Type B pancreatic cell (in vitro differentiated cells): ENCODE measurements around the gene ARHGAP23. TPM values are rescaled to one million over a fixed set of nuclear protein-coding genes. Genes with fewer than 3 reads are reported as not detected.
A peak's percentile ranks its signal among the peaks of the same experiment; 100 is the strongest.
"Not testable (repeated sequence)": the region's sequence is repeated elsewhere in the genome, so short reads cannot be mapped to it uniquely, and the experiment has no call there.

ENCODE experiments used
- DNase-seq: peaks from one replicate; pipeline ENCODE4 v3.0.0; 2021; ENCODE audit warnings: mixed read lengths; ENCODE audit not compliant: unreplicated experiment; ENCODE audit errors: extremely low spot score
- H3K27ac Mint-ChIP-seq: 2 replicates; pipeline ENCODE4 v1.8.0; 2021; ENCODE audit warnings: mild to moderate bottlenecking, mixed read lengths
- H3K27me3 Mint-ChIP-seq: 2 replicates; pipeline ENCODE4 v1.8.0; 2021; ENCODE audit warnings: mixed read lengths
- H3K36me3 Mint-ChIP-seq: 2 replicates; pipeline ENCODE4 v1.8.0; 2021; ENCODE audit warnings: mixed read lengths
- H3K4me1 Mint-ChIP-seq: one replicate; pipeline ENCODE4 v1.8.0; 2021; ENCODE audit warnings: mixed read lengths; ENCODE audit not compliant: unreplicated experiment
- H3K4me3 Mint-ChIP-seq: 2 replicates; pipeline ENCODE4 v1.8.0; 2021; ENCODE audit warnings: mild to moderate bottlenecking, mixed read lengths
- H3K9me3 Mint-ChIP-seq: 2 replicates; pipeline ENCODE4 v1.8.0; 2021; ENCODE audit warnings: mixed read lengths
- CTCF ChIP-seq: fragments of 200-600 bp; sonication (generic); conservative IDR thresholded peaks from 2 replicates; pipeline ENCODE4 v1.5.0; 2021; ENCODE audit warnings: antibody characterized with exemption, mild to moderate bottlenecking
- total RNA-seq: library from RNA; stranded (reverse); gene quantifications from 2 replicates; pipeline ENCODE4 v1.2.1, GENCODE V29; 2021; ENCODE audit warnings: low replicate concordance

Gene ARHGAP23
- total RNA-seq, 1 donor from 2014 or later = 114 TPM

- not testable (repeated sequence) for H3K4me3 Mint-ChIP-seq, H3K9me3 Mint-ChIP-seq, H3K27me3 Mint-ChIP-seq, H3K4me1 Mint-ChIP-seq
- peak; percentile 94 for DNase-seq
- TF ChIP-seq CTCF = peak; percentile 69
- H3K27ac Mint-ChIP-seq = peak overlapping the region; percentile 89
- peaks cover 16% of the 10 kb centered on the region for H3K36me3 Mint-ChIP-seq
Measured at GRCh38 chr17:38492067-38493040, 64.1 kb downstream of the ARHGAP23 start.

- not testable (repeated sequence) for H3K9me3 Mint-ChIP-seq, H3K27ac Mint-ChIP-seq, DNase-seq, H3K4me1 Mint-ChIP-seq, H3K27me3 Mint-ChIP-seq, H3K4me3 Mint-ChIP-seq
- peaks cover 18% of the 10 kb centered on the region for H3K36me3 Mint-ChIP-seq
Measured at GRCh38 chr17:38494152-38494551, 65.9 kb downstream of the ARHGAP23 start.

GRCh38 chr17:38497656-38498055, 69.4 kb downstream of the ARHGAP23 start:
- not testable (repeated sequence) for H3K9me3 Mint-ChIP-seq, H3K4me1 Mint-ChIP-seq, H3K27me3 Mint-ChIP-seq, H3K27ac Mint-ChIP-seq, H3K4me3 Mint-ChIP-seq, DNase-seq
- H3K36me3 Mint-ChIP-seq = peaks cover 20% of the 10 kb centered on the region

GRCh38 chr17:38498353-38498752, 70.1 kb downstream of the ARHGAP23 start:
- no peak for TF ChIP-seq CTCF
- no peak for DNase-seq
- H3K4me1 Mint-ChIP-seq = no peaks in the 10 kb centered on the region

GRCh38 chr17:38499230-38499629, 71.0 kb downstream of the ARHGAP23 start:
- H3K27ac Mint-ChIP-seq, H3K4me3 Mint-ChIP-seq: not testable (repeated sequence)

More at GRCh38 chr17:38498353-38498752, 70.1 kb downstream of the ARHGAP23 start:
- no peak overlapping the region for H3K4me3 Mint-ChIP-seq
- H3K9me3 Mint-ChIP-seq = no peaks in the 10 kb centered on the region
- H3K36me3 Mint-ChIP-seq = peaks cover 20% of the 10 kb centered on the region
- H3K27ac Mint-ChIP-seq = no peak overlapping the region
- no peaks in the 10 kb centered on the region for H3K27me3 Mint-ChIP-seq

GRCh38 chr17:38501718-38502117, 73.5 kb downstream of the ARHGAP23 start:
- peaks cover 14% of the 10 kb centered on the region for H3K36me3 Mint-ChIP-seq
- not testable (repeated sequence) for H3K27ac Mint-ChIP-seq, H3K4me3 Mint-ChIP-seq, DNase-seq, H3K9me3 Mint-ChIP-seq, H3K27me3 Mint-ChIP-seq, H3K4me1 Mint-ChIP-seq

More at GRCh38 chr17:38499230-38499629, 71.0 kb downstream of the ARHGAP23 start:
- H3K27me3 Mint-ChIP-seq, H3K4me1 Mint-ChIP-seq, DNase-seq, H3K9me3 Mint-ChIP-seq: not testable (repeated sequence)
- peaks cover 20% of the 10 kb centered on the region for H3K36me3 Mint-ChIP-seq

- H3K4me1 Mint-ChIP-seq, H3K9me3 Mint-ChIP-seq, DNase-seq, H3K36me3 Mint-ChIP-seq, H3K27me3 Mint-ChIP-seq: not testable (repeated sequence)
- H3K27ac Mint-ChIP-seq = peak overlapping the region; percentile 18
- H3K4me3 Mint-ChIP-seq = peak overlapping the region; percentile 30
Measured at GRCh38 chr17:38503286-38503913, 75.1 kb downstream of the ARHGAP23 start.

GRCh38 chr17:38504216-38504615, 76.0 kb downstream of the ARHGAP23 start:
- peaks cover 13% of the 10 kb centered on the region for H3K36me3 Mint-ChIP-seq
- no peak for TF ChIP-seq CTCF
- H3K27ac Mint-ChIP-seq = peak overlapping the region; percentile 18
- no peaks in the 10 kb centered on the region for H3K9me3 Mint-ChIP-seq
- H3K27me3 Mint-ChIP-seq = peaks cover 17% of the 10 kb centered on the region
- H3K4me1 Mint-ChIP-seq = peaks cover 1% of the 10 kb centered on the region
- H3K4me3 Mint-ChIP-seq = no peak overlapping the region
- DNase-seq = no peak
